ENCODE data around the gene AURKA.

Gene AURKA

GRCh38 chr20:56386219-56386618, 5.8 kb downstream of the AURKA start:
- Histone ChIP-seq H2AFZ (ENCODE audit: low read depth, low read length, severe bottlenecking) (no peak overlapping the region), H3K27me3 (ENCODE audit: low read length) (no peaks in the 10 kb centered on the region), H3K4me2 (ENCODE audit: low read depth, low read length, poor library complexity, severe bottlenecking) (no peak overlapping the region), H3K4me3 (ENCODE audit: insufficient read depth, low read length, poor library complexity, severe bottlenecking) (no peak overlapping the region), H3K36me3 (ENCODE audit: low read length) (peaks cover 57% of the 10 kb centered on the region), H3K79me2 (ENCODE audit: insufficient read depth, low read length) (peaks cover 88% of the 10 kb centered on the region), H3K9me2 (replicated peaks; ENCODE audit: insufficient read depth, low read length) (no peaks in the 10 kb centered on the region), H4K20me1 (ENCODE audit: low read depth, low read length) (peaks cover 20% of the 10 kb centered on the region; the same call in 1 of the 2 replicates), H3K9ac (ENCODE audit: low read length) (no peak overlapping the region), H3K9me3 (ENCODE audit: insufficient read depth, low read length) (no peaks in the 10 kb centered on the region), H3F3A (ENCODE audit: insufficient read depth) (no peaks in the 10 kb centered on the region), H3K27ac (ENCODE audit: low read depth, low read length) (no peak overlapping the region)
- TF ChIP-seq EZH2phosphoT487 (conservative IDR thresholded peaks at IDR 0.05; ENCODE audit: low read length) (no peak), CTCF (IDR thresholded peaks at IDR 0.05; ENCODE audit: insufficient read depth, low read length, poor library complexity, severe bottlenecking) (no peak)

GRCh38 chr20:56385130-56385529, 6.9 kb downstream of the AURKA start:
- Histone ChIP-seq H3K4me3 (ENCODE audit: insufficient read depth, low read length, poor library complexity, severe bottlenecking) (no peak overlapping the region), H3K9me3 (ENCODE audit: insufficient read depth, low read length) (no peaks in the 10 kb centered on the region), H3K9ac (ENCODE audit: low read length) (no peak overlapping the region), H3K36me3 (ENCODE audit: low read length) (peaks cover 64% of the 10 kb centered on the region), H4K20me1 (ENCODE audit: low read depth, low read length) (peaks cover 22% of the 10 kb centered on the region; the same call in 1 of the 2 replicates), H3K9me2 (replicated peaks; ENCODE audit: insufficient read depth, low read length) (no peaks in the 10 kb centered on the region), H3K79me2 (ENCODE audit: insufficient read depth, low read length) (peaks cover 84% of the 10 kb centered on the region), H3F3A (ENCODE audit: insufficient read depth) (no peaks in the 10 kb centered on the region), H3K27me3 (ENCODE audit: low read length) (no peaks in the 10 kb centered on the region), H3K4me2 (ENCODE audit: low read depth, low read length, poor library complexity, severe bottlenecking) (no peak overlapping the region), H2AFZ (ENCODE audit: low read depth, low read length, severe bottlenecking) (no peak overlapping the region), H3K27ac (ENCODE audit: low read depth, low read length) (no peak overlapping the region)
- no peak for TF ChIP-seq CTCF (IDR thresholded peaks at IDR 0.05; ENCODE audit: insufficient read depth, low read length, poor library complexity, severe bottlenecking)
- TF ChIP-seq EZH2phosphoT487 (conservative IDR thresholded peaks at IDR 0.05; ENCODE audit: low read length), result no peak

DNA sequence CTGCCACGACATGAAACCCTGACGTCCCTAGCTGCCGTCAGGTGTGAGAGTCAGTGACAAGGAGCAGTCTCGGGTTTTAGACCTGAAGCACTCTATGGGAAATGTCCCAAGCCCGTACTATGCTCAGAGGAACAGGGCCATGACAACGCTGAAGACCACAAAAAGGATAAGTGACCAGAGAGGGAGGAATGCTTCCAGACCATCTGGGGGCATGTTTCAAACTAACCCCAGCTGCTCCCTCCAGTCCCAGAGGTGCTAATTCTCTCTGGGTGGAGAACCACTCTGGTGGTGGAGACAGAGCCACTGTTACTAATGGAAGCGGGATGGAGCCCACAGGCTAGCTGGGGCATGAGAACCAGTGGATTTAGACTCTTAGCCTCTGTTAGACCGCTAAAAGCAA, 8.7 kb downstream of the AURKA start:
- H3K9ac ChIP-seq (ENCODE audit: low read length), result no peak overlapping the region
- no peak overlapping the region for H3K4me3 ChIP-seq (ENCODE audit: insufficient read depth, low read length, poor library complexity, severe bottlenecking)
- no peaks in the 10 kb centered on the region for H3K9me3 ChIP-seq (ENCODE audit: insufficient read depth, low read length)
- TF ChIP-seq EZH2phosphoT487 (conservative IDR thresholded peaks at IDR 0.05; ENCODE audit: low read length) (no peak), CTCF (IDR thresholded peaks at IDR 0.05; ENCODE audit: insufficient read depth, low read length, poor library complexity, severe bottlenecking) (no peak)
- H4K20me1 ChIP-seq (ENCODE audit: low read depth, low read length), result peaks cover 22% of the 10 kb centered on the region; the same call in 1 of the 2 replicates
- H2AFZ ChIP-seq (ENCODE audit: low read depth, low read length, severe bottlenecking), result no peak overlapping the region
- no peak overlapping the region for H3K4me2 ChIP-seq (ENCODE audit: low read depth, low read length, poor library complexity, severe bottlenecking)
- no peak overlapping the region for H3K27ac ChIP-seq (ENCODE audit: low read depth, low read length)
- no peaks in the 10 kb centered on the region for H3K27me3 ChIP-seq (ENCODE audit: low read length)
- no peaks in the 10 kb centered on the region for H3K9me2 ChIP-seq (replicated peaks; ENCODE audit: insufficient read depth, low read length)
- peaks cover 72% of the 10 kb centered on the region for H3K36me3 ChIP-seq (ENCODE audit: low read length)
- H3K79me2 ChIP-seq (ENCODE audit: insufficient read depth, low read length), result peaks cover 79% of the 10 kb centered on the region
- no peaks in the 10 kb centered on the region for H3F3A ChIP-seq (ENCODE audit: insufficient read depth)

All from SU-DHL-6 (cell line).